ENCODE results near the gene TMEM208. TPM values are rescaled to one million over a fixed set of nuclear protein-coding genes. Genes with fewer than 3 reads are reported as not detected.

TMEM208 gene
- 53.5 and 69.2 TPM in 2 replicates for total RNA-seq (2022)
- Bru-seq, nascent RNA = percentile 77 among the genes with signal in this experiment
- BruChase-seq, experiment 1, labeled RNA remaining after a 6-hour chase = percentile 93 among the genes with signal in this experiment
- percentile 82 among the genes with signal in this experiment for BruChase-seq, experiment 2, labeled RNA remaining after a 2-hour chase
- long read RNA-seq, transcript TMEM208-201 (6 exons, 793 nt) = major isoform, 102 of 125 reads
- long read RNA-seq, partial matches to known transcripts = 4 of 125 reads
- long read RNA-seq, other reads (novel, unspliced or antisense) = 10 of 125 reads

GRCh38 chr16:67226804-67227566 lies at the start of gene TMEM208:
Gene TMEM208, plus strand, starts transcription at chr16:67227130. Its CDS starts 89 bp downstream, at chr16:67227219.
- TF ChIP-seq CTCF (IDR thresholded peaks at IDR 0.05; ENCODE audit: unreplicated experiment) = no peak
- Mint-ChIP-seq H3K9me3 (ENCODE audit: low read depth, unreplicated experiment) (no peaks in the 10 kb centered on the region), H3K27me3 (ENCODE audit: unreplicated experiment) (no peaks in the 10 kb centered on the region), H3K4me3 (ENCODE audit: low read depth, unreplicated experiment) (peak within 1 kb of the TSS; percentile 99), H3K27ac (ENCODE audit: unreplicated experiment) (peak within 1 kb of the TSS; percentile 99), H3K36me3 (ENCODE audit: insufficient read depth, unreplicated experiment) (peaks cover 60% of the 10 kb centered on the region), H3K4me1 (ENCODE audit: low read depth, unreplicated experiment) (peaks cover 40% of the 10 kb centered on the region)
- peak; percentile 99 for DNase-seq
- intact Hi-C loops (cut with micrococcal nuclease; ENCODE audit: unreplicated experiment) = loop anchor here (2.0 kb wide), 1 partner anchor 20 kb away; the partner anchor contains the start of gene FHOD1
- no TSS peak for BruUV-seq (replicated peaks)
- CTCF ChIA-PET = interaction anchor here (0.5 to 2.5 kb wide), 8 partner anchors 9 to 294 kb away, joined by 3 to 9 read pairs (median 4); partner anchors contain the start of genes ELMO3 and FHOD1

GRCh38 chr16:67177743-67178699 lies 48.9 kb upstream of the TMEM208 start:
- no peak for TF ChIP-seq CTCF (IDR thresholded peaks at IDR 0.05; ENCODE audit: unreplicated experiment)
- intact Hi-C loops (cut with micrococcal nuclease; ENCODE audit: unreplicated experiment) = no loop called here
- BruUV-seq (replicated peaks) = no TSS peak
- CTCF ChIA-PET = interaction anchor here (0.6 to 1.4 kb wide), 8 partner anchors 15 to 344 kb away, joined by 3 to 7 read pairs (median 4); partner anchors contain the start of genes FBXL8 and TRADD
- H3K9me3 Mint-ChIP-seq (ENCODE audit: low read depth, unreplicated experiment) = no peaks in the 10 kb centered on the region
- peaks cover 40% of the 10 kb centered on the region for H3K36me3 Mint-ChIP-seq (ENCODE audit: insufficient read depth, unreplicated experiment)
- peaks cover 40% of the 10 kb centered on the region for H3K4me1 Mint-ChIP-seq (ENCODE audit: low read depth, unreplicated experiment)
- H3K27ac Mint-ChIP-seq (ENCODE audit: unreplicated experiment) = peak overlapping the region; percentile 29
- H3K4me3 Mint-ChIP-seq (ENCODE audit: low read depth, unreplicated experiment) = peak overlapping the region; percentile 72
- no peaks in the 10 kb centered on the region for H3K27me3 Mint-ChIP-seq (ENCODE audit: unreplicated experiment)
- peak; percentile 91 for DNase-seq

GRCh38 chr16:67179421-67180080 lies 47.4 kb upstream of the TMEM208 start:
- Mint-ChIP-seq H3K36me3 (ENCODE audit: insufficient read depth, unreplicated experiment) (peaks cover 25% of the 10 kb centered on the region), H3K9me3 (ENCODE audit: low read depth, unreplicated experiment) (no peaks in the 10 kb centered on the region), H3K4me1 (ENCODE audit: low read depth, unreplicated experiment) (peaks cover 29% of the 10 kb centered on the region), H3K27ac (ENCODE audit: unreplicated experiment) (no peak overlapping the region), H3K27me3 (ENCODE audit: unreplicated experiment) (no peaks in the 10 kb centered on the region), H3K4me3 (ENCODE audit: low read depth, unreplicated experiment) (no peak overlapping the region)
- CTCF ChIA-PET = interaction anchor here (1.4 kb wide), 1 partner anchor 23 kb away, joined by 4 read pairs; no protein-coding TSS in a partner anchor
- BruUV-seq (replicated peaks) = no TSS peak
- no peak for TF ChIP-seq CTCF (IDR thresholded peaks at IDR 0.05; ENCODE audit: unreplicated experiment)
- intact Hi-C loops (cut with micrococcal nuclease; ENCODE audit: unreplicated experiment) = no loop called here
- DNase-seq = no peak
